CD1c-positive myeloid dendritic cell (primary cell): Measurements from ENCODE around the gene CHD2.
"Not testable (repeated sequence)": the region's sequence is repeated elsewhere in the genome, so short reads cannot be mapped to it uniquely, and the experiment has no call there.

Experiments
- DNase-seq: peaks from one replicate; pipeline ENCODE4 v3.0.0-alpha.2; 2016; ENCODE audit errors: extremely low spot score

CHD2 gene

DNA sequence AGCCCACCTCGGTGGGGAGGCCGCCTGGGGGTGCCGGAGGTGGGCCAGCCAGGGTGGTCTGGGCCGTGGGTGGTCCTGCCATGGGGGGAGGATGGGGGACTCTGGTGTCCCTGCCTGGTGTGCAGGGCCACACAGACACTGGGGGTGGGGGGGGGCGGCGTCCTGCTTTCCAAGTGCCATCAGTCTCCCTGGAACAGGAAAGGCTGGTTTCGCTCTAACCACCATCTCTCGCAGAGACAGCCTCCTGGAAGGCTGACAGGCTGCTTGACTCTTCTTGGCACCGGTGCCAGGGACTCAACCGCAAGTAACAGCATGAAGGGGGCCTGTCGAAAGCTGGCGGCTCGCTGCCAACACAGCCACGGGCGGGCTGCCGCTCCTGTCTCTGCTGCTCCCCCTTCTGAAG, 148.6 kb downstream of the CHD2 start:
- no peak for DNase-seq

DNA sequence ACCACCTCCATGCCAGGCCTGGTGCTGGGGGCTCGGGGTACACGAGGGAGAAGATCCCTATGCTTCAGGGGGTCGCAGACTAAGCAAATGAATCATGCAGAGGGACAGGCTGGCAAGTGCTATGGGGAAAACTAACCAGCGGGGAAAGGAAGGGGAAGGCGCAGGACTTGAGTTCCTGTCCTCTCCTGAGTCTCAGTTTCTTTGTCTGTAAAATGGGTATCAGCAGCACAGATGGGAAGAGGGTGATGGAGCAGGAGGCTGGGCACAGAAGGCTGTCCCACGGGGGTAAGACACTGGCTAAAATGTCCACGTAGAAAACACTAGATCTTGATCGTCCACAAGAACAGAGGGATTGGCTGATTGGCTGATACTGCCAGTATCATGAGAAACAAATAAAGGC, 149.1 kb downstream of the CHD2 start:
- DNase-seq = no peak

DNA sequence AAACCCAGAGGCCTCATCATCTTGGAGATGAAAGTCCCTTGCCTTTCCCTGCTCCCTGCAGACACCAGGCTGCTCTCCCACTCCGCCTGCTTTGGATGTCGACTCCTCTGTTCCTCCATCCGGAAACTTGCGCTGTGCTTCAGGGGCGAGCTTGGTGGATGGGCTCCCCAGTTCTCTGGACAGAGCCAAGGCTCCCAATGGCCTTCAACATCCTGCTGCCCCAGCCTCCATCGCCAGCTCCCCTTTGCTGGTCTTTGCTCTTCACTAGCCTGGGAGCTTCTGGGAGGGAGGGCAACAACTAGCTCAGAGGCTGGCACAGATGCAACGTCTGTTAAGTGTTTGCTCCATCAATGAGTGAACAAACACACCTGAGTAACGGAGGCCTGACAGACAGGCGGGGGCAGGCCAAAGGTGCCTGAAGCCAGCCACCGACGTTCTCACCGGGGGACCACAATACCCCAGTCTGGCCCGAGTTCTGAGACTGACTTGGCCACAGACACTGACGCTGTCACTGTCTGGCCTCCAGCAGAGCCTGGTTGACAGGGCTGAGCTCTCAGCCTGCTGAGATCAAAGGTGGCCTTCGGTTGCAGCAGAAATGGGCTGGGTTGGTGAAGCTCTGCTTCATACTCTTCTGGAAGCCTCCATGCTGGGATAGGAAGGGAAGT, 149.9 kb downstream of the CHD2 start:
- DNase-seq = no peak

DNA sequence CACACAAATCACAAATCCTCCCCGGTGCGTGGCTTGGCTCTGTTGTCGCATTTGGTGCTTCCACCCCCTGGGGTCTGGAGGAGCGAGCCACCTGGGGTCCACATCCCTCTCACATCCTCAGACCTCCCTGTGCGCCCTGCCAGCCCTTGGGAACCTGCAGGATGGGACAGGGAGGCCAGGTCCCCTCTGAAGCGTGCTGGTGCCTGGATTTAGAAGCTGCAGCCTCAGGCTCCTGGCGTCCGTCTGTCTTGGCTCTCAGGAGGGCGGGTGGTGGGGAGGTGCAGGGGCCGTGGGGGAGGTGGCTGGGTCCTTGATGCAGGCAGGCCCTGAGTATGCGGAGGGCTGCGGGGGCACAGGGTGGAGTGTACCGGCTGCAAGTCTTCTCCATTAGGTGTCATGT, 150.5 kb downstream of the CHD2 start:
- DNase-seq = no peak

DNA sequence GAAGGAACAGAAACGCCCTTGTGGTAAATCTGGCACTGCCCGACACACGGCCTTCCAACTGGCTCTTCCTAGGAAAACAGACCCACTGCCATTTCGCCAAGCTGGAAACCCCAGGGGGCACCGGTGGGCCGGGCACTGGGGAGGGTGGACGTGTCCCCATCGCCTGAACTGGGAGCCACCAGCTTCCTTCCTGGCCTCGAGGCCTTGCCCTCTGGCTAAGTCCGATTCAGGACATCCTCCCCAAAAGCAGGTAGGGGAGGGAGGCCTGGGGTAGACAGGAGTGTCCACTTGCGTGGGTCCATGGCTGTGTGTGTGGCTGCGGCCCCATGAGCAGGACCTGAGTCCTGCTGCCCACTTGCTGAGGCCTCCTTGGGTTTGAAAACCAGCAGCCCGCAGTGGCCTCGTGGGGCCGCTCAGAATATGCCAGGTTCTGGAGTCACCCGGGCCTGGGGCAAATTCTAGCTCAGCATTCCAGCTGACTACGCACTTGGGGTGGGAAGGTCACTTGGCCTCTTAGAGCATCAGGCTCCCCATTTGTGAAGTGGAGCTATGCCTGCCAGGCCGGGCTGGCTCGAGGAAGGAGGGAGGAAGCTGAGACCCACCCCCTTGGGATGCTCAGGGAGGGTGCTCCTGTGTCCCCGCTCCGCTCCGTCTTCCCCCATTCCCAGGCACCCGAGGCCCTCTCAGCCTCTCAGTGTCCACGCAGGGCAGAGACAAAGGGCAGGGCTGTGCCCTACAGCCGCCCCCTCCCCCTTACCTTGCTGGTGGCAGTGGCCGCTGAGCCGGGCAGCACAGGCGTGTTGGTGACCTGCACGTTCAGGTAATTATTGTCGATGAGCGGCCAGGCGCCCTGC, 151.3 kb downstream of the CHD2 start:
- no peak for DNase-seq

DNA sequence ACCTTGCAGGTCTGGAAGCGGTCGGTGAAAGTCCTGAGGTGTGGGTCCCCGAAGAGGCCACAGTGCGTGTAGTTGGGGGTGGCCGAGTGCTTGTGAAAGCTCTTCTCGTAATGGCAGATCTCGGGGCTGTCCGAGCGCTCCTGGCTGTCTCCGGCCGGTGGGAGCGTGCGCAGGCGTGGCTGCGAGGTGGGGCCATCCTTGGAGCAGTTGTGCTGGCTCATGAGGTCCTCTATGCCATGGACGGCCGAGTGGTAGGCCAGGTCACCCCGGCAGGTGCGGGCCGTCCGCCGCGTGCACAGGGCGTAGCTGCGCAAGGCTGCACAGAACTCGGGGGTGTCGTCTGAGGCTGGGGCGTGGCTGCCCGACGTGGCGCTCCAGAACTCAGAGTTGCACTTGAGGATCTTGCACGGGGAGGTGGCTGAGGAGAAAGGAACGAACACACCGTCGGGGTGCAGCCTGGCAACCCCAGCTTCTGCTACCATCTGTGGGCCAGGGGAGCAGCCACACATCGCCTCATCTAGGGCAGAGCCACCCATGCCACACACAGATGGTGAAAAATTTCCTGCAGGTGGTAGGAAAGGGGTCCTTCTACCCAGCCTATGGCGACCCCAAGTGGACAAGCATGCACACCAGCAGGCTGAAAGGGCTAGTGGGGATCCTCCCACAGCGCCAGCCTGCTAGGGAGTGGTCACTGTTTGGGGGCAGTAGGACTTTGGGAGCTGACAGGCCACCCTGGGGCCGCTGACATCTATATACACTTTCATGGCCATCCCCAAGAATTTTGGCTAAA, 152.2 kb downstream of the CHD2 start:
- DNase-seq = no peak

DNA sequence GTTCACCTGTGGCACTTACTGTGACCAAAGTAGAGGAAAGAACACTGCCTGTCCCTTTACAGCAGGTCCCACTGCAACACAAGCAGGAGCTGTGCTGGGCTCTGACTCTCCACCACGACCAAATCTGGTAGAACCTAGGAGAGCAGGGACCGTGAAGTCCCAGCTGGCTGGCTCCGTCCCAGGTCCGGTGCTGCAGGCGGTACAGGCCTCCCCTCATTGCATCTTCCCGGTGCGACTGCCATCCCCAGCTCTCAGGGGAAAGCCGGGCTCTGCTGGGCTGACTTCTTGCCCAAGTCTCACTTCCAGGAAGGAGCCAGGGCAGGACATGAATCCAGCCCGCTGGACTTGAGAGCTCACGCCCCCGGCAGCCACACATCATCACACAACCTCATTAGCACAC, 155.1 kb downstream of the CHD2 start:
- DNase-seq = no peak

DNA sequence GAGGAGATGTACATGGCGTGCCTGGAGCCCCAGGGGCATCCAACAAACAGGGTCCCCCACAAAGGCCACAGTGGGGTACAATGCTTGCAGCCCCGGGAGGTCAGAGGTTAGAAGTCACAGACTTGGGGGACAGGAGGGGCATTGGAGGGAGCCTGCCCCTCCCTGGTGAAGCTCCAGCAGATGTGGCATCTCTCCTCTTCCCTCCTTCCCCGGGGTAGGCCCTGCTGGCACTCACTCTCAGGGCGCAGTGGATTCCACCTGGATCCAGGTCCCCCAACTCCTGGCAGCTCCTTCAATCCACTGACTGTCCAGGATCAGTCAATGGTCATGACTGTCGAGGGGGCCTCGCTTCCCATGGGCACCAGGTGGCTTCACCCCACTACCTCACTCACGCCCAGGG, 156.7 kb downstream of the CHD2 start:
- no peak for DNase-seq

DNA sequence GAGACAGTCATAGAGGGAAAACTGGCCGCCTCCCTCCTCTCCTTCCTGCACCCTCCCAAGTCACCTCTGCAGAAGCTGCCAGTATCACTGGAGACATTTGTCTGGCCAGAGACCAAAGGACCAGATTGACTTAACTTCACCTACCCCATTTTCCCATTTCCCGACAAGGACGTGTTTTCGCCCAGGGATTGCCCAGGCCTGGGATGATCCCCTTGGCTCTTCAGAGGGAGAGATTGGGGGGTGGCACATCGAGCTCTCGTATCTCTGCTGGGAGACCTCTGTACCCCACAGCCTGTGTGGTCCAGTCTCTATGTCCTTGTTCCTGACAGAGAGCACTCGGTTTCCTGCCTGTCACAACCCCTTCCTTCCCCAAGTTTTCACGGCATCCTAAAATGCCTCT, 157.5 kb downstream of the CHD2 start:
- no peak for DNase-seq

DNA sequence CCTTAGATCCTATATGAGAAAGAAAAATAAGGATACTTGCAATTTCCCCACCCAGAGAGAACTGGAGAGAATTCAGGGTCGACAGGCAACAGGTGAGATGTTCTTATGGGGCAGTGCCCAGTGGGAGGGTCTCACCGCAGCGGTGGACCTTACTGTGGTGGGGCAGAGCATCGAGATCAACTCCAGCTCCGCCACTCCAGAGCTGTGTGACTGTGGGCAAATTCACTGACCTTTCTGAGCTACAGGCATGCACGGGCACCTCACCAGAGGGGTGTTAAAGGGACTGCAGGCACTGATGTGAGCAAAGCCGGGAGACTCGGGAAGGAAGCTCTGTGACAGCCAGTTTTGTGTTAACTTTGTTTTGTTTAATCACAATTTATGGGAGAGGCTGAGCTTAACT, 158.0 kb downstream of the CHD2 start:
- DNase-seq = no peak

DNA sequence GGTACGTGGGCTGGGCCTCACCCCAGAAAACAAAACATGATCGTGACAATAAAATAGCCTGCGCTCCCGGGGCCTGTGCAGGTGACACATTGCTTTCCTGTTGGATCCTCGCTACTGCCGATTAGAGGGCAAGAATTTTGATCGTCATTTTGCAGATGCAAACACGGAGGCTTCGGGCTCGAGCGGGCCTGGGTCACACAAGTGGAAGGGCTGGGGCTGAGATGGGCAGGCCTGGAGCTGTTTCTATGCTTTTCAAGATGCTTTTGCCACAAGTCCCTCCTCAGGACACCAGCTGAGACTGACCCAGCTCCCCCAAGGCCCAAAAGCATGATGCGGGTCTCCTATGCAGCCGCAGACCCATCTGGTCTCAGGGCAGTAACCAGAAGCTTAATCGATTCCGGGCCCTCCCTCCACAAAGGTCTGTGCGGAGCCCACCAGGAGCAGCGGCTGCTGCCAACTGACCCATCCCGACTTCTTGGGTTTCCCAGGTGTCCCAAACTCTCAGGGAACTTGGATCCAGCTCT, 158.8 kb downstream of the CHD2 start:
- DNase-seq = no peak

DNA sequence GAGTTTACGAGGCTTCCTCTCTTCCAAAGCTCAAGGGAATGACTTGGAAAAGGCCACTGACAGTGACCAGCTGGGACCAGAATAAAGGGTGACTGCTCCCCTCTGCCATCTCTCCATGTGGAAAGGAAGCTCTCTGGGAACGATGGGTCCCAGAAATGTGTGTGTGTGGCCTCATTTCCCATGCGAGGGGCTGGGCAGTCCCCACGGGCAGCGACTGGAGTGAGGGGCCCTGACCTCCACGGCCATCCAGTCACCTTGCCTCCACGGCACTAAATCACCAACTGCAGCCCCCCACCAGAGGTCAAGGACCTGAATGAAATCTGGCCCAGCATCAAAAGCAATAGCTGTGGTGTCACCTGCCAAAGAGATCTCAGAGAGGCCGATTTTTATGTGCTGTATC, 159.3 kb downstream of the CHD2 start:
- DNase-seq = no peak

DNA sequence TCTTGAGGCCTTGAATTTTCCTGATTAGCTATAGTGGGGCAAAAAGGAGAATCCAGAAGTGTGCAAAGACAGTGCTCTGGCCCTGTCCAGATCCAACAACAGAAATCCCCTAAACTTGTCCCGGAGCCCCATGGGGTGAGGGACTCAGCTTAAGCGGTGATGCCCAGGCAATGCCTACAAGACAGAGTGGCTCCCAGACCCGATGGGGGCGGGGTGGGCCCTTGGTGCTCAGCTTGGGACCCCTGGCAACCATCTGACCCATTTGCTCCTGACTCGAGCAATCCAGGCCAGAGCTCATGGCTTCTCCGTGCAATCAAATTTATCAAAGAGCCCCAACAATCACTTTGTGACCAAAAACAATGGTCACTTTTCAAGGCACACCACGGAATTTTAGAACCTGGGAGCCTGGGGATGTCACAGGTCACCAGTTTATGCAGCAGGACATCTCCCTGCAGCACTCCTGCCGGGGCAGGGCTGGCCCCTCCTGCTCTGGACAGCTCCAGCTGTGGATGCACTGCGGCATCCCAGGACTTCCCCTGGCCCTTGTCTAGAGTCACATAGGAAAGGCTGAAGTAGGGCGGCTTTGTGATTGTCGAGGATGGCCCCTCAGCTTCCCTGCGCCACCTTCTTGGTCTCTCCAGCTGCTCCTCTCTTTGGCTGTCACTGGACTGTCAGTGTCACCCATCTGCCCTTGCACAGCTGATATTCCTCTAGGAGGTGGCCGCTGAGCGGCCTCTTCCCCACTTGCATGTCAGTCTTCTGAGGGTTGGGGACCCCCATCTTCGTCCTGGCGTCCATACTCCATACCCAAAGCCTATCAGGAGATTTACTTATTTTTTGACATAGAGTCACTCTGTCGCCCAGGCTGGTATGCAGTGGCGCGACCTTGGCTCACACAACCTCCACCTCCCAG, 160.5 kb downstream of the CHD2 start:
- no peak for DNase-seq

DNA sequence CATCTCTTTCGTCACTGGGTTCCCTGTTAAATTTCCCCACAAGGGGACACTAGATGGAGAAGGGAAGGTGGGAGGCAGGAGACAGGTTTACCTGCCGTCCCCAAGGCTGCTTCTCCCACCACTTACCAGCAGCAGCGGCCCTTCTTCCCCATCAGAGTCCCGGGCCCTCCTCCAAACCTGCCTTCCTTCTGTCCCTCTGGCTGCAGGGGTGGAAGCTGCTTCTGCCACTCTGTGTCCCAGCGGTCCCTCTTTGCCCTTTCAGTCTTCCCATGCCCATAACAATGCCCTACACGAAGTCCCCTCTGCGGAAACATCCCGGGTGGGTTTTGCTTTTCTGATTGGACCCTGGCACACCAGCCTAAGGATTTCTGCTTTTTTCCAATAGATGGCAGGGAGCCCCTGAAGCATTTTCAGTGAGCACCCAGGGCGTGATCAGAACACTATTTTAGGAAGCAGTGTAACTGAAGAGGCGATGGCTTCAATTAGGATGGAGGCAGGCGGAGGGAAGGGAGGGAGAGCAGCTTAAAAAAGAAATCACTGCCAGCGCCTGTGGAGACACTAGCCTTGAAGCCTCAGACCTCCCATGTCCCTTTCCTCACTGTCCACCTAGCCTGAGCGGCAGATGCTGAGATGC, 162.6 kb downstream of the CHD2 start:
- DNase-seq = not testable (repeated sequence)

DNA sequence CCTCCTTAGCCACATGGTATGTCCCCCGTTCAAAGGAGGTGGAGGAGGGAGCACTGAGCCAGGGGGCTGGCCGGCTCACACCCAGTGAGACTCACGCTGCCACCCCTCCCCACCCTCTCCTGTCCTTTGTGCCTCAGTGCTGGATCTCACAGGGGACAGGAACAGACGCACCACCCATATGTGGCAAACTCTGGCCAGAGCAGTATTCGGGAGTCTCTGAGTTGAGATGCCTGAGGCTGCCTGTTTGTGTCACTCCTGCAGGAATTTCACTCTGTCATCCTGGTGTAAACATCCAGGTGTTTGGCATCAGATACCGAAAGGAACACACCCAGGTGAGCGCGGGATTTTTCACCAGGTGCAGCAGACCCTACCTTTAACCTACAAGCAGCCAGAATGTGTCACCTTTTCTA, 163.1 kb downstream of the CHD2 start:
- no peak for DNase-seq

DNA sequence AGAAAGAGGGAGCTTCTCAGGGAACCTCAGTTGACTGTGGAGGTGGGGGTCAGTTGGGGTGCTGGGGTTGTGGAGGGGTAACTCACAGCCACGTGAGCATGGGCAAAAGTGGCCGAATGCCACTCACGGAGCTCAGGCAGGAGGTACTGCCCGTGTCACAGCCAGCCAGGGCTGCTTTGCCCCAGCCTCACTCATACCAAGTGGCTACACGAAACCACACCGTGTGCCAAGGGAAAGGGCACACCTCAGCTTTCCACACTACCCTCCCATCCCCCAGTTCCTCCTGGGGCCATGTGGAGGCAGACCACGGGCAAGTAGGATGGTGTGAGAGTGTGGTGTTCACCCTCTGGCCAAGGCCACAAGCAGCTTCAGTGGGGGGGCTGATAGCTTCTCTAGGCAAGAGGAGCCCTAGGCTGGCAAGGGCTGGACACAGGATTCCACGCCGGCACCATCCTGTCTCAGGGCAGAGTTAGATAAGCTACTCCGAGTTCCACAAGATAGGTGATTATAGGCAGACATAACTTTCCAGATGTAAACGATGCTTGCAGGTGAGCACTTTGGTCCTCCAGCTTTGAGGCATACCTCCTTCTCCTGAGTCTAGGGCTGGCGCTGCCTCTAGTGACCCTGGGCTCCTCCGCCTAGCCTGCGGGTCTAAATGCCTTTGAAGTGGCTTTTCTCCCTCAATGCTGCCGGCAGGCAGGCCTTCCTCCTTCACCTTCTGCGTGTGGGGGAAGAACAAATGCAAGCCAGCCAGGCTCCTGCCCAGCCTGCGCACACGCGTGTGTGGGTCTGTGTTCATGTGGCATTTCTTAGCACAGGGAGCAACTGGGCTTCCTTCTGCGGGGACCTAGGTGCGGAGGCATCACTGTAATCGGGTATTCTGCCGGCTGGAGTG, 163.9 kb downstream of the CHD2 start:
- DNase-seq = no peak

DNA sequence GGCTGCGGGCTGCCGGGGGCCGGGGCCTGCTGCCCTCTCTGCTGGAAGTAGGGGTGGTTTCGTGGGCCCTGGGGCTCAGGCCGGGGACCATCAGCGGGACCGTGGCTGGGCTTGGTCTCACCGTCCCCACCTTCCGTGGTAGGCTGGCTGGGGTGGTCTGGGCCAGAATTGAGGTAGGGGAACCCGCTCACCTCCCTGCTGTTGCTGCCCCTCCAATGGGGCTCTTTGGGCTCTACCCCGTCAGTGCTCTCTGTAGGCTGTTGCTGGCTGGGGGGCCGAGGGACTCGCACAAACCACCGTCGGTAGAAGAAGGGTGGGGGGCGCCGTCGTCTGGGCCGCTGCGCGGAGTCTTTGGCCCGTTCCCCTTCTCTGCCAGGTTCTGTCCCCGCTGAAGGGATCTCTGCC, 165.5 kb downstream of the CHD2 start:
- DNase-seq = no peak

DNA sequence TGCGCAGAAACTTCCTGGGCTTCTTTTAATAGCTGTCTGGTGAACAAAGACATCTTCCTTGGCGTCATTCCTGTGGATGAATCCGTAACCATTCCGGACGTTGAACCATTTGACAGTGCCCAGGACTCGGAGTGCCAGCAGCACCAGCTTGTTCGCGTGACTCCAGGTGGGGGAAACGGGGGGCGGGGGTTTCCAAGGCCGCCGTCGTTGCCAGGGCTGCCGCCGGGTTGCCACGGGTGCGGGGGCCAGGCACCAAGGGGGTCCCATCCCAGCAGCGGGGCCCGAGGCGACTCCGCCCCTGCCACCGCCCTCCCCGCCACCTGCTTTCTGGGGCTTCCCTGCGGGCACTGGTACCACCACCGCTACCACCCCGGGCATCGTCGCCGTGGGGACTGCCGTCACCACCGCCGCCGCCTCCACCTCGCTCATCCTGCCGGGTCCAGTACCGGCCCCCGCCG, 166.1 kb downstream of the CHD2 start:
- no peak for DNase-seq

DNA sequence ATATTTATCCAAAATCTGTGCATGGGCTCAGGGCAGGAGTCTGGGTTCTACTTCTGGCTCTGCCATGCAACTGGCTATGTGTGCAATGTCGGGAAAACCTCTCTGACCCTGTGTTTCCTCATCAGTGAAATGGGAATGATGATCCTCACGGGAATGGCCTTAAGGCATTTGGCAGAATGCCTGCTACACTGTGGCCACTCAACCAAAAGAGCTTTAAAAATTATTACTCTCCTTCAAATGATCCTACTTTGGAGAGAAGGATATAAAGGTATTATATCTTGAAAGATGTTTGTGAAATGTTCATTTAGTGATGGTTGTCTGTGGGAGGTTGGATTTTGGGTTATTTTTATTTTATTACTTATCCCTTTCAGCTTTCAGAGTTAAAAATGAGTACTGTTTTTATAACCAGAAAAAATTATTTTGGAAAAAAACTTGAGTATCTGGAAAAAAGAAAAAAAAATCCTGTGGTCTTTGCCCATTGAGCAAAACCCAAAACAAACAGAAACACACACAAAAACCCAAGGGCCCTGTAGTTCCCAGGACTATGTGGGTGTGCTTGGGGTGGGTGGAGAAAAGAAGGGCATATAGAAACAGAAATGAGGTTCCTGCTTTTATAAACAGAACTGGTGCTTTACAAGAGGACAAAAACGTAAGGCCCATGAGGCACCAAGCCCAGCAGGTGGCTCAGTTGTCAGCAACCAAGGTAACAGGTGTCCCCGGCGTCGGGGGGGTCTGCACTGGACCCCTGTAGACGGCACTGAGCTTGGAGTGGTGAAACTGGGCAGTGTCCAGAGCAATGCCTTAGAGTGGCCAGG, 166.9 kb downstream of the CHD2 start:
- no peak for DNase-seq
